Body of pancreas (tissue), 4 donors: Measurements from ENCODE around the gene MBD4.

Experiments
- POLR2A ChIP-seq, 3 donors: fragments of 450-650 bp; IDR thresholded peaks; one replicate each; pipeline ENCODE4 v1.6.1; 2016; ENCODE audit warnings: antibody characterized with exemption in 3 of 3, mild to moderate bottlenecking in 2 of 3
- TF ChIP-seq, protein P1 (sequence below), 7 experiments: fragments of 450-650 bp in 4 of 7; fragments of 200-600 bp in 3 of 7; sonication (generic) in 3 of 7; IDR thresholded peaks; one replicate each; pipeline ENCODE4 v1.5.1; 2016 to 2019; ENCODE audit warnings: antibody characterized with exemption in 7 of 7

DNA sequence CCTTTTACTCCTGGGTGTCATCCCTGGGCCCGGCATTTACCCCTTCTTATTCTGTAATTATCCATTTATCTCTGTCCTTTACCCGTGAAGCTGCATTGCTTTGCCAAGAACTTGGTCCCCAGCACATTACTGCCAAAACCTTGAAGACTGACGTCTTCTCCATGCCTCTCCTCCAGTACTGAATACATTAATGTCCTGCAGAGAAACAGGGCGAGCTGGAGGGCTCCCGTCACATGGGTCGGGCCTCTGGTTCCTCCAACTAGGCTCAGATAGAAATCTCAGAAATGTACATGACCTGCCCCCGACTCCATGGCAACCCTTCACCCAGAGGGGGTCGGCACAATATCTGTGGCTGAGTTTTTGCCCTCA lies 11.8 kb downstream of the MBD4 start:
- TF ChIP-seq POLR2A (IDR thresholded peaks at IDR 0.05) = no peak
- TF ChIP-seq, protein P1, sequence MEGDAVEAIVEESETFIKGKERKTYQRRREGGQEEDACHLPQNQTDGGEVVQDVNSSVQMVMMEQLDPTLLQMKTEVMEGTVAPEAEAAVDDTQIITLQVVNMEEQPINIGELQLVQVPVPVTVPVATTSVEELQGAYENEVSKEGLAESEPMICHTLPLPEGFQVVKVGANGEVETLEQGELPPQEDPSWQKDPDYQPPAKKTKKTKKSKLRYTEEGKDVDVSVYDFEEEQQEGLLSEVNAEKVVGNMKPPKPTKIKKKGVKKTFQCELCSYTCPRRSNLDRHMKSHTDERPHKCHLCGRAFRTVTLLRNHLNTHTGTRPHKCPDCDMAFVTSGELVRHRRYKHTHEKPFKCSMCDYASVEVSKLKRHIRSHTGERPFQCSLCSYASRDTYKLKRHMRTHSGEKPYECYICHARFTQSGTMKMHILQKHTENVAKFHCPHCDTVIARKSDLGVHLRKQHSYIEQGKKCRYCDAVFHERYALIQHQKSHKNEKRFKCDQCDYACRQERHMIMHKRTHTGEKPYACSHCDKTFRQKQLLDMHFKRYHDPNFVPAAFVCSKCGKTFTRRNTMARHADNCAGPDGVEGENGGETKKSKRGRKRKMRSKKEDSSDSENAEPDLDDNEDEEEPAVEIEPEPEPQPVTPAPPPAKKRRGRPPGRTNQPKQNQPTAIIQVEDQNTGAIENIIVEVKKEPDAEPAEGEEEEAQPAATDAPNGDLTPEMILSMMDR (IDR thresholded peaks at IDR 0.05) = no peak
